ENCODE measurements around the gene GSTM4.
"Not testable (repeated sequence)": the region's sequence is repeated elsewhere in the genome, so short reads cannot be mapped to it uniquely, and the experiment has no call there.

Gene GSTM4

GRCh38 chr1:109708949-109709348 is 53.0 kb downstream of the GSTM4 start:
- DNase-seq (ENCODE audit: low read depth) = not testable (repeated sequence)

- not testable (repeated sequence) for DNase-seq (ENCODE audit: low read depth)
Measured at GRCh38 chr1:109709822-109710221, 53.9 kb downstream of the GSTM4 start.
